Uterus (tissue), 2 donors: ENCODE data around the gene DHRS7B.

ENCODE experiments used
- POLR2A ChIP-seq, 2 donors: fragments of 450-650 bp; IDR thresholded peaks; one replicate each; pipeline ENCODE4 v1.6.1; 2016; ENCODE audit warnings: antibody characterized with exemption in 2 of 2, mild to moderate bottlenecking in 1 of 2, moderate library complexity in 1 of 2
- TF ChIP-seq, protein P1 (sequence below), 4 experiments: fragments of 200-600 bp in 2 of 4; fragments of 450-650 bp in 2 of 4; sonication (generic) in 2 of 4; IDR thresholded peaks; one replicate each; pipeline ENCODE4 v1.5.1; 2016 to 2019; ENCODE audit warnings: antibody characterized with exemption in 4 of 4, mild to moderate bottlenecking in 2 of 4, moderate library complexity in 1 of 4

DNA sequence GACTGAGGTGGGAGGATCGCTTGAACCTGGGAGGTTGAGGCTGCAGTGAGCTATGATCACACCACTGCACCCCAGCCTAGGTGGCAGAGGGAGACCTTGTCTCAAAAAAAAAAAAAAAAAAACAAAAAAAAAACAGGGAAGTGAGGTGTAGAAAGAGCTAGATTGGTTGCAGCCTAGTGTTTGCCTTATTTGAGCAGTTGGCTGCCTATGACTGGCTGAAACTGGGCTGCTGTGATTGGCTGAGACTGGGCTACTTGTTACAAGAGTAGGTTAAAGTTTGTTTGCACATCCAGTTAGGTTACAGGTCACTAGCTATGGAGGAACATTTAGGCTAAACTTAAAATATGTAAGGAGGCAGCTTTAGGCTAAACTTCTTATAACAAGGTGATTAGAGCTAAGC, 5.7 kb downstream of the DHRS7B start:
- TF ChIP-seq, protein P1, sequence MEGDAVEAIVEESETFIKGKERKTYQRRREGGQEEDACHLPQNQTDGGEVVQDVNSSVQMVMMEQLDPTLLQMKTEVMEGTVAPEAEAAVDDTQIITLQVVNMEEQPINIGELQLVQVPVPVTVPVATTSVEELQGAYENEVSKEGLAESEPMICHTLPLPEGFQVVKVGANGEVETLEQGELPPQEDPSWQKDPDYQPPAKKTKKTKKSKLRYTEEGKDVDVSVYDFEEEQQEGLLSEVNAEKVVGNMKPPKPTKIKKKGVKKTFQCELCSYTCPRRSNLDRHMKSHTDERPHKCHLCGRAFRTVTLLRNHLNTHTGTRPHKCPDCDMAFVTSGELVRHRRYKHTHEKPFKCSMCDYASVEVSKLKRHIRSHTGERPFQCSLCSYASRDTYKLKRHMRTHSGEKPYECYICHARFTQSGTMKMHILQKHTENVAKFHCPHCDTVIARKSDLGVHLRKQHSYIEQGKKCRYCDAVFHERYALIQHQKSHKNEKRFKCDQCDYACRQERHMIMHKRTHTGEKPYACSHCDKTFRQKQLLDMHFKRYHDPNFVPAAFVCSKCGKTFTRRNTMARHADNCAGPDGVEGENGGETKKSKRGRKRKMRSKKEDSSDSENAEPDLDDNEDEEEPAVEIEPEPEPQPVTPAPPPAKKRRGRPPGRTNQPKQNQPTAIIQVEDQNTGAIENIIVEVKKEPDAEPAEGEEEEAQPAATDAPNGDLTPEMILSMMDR (IDR thresholded peaks at IDR 0.05): no peak
- TF ChIP-seq POLR2A (IDR thresholded peaks at IDR 0.05): no peak
